ENCODE data around the gene B4GALT7. TPM values are rescaled to one million over a fixed set of nuclear protein-coding genes. Genes with fewer than 3 reads are reported as not detected.

The B4GALT7 gene
- total RNA-seq, 2 experiments from 2014 or later, result 15.4 to 16.2 TPM

DNA sequence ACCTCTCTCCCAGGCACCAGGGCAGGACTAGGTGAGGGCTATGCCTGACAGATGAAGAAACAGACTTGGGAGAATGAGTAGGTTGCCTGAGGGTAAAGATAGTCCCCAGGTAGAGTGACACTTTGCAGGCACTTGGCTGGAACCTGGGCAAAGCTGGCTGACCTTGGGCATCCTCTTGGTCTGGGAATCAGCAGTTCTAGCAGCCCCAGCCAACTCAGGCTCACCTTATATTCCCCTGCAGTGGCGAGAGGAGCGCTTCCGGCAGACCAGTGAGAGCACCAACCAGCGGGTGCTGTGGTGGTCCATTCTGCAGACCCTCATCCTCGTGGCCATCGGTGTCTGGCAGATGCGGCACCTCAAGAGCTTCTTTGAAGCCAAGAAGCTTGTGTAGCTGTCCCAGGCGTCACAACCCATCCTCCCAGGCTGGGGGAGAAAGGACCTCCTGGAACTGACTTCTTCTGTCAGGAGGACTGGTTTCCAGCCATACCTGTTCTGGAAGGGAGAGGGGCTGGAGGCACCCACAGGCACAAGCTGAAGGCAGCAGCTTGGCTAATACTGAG lies 4.8 kb upstream of the B4GALT7 start:
- Mint-ChIP-seq H3K4me3 (no peak overlapping the region), H3K4me1 (ENCODE audit: low read depth) (peaks cover 34% of the 10 kb centered on the region), H3K9me3 (no peaks in the 10 kb centered on the region), H3K27ac (no peak overlapping the region), H3K27me3 (peaks cover 3% of the 10 kb centered on the region), H3K36me3 (peaks cover 44% of the 10 kb centered on the region)
- ChIA-PET POLR2A (no interaction called here), CTCF (interaction anchor here (1.2 kb wide), 1 partner anchor 12 kb away, joined by 3 read pairs; no protein-coding TSS in a partner anchor)
- intact Hi-C loops (cut with micrococcal nuclease), result loop anchor here (10.0 kb wide), 1 partner anchor 80 kb away; the partner anchor contains the start of gene DDX41
- DNase-seq, result no peak

DNA sequence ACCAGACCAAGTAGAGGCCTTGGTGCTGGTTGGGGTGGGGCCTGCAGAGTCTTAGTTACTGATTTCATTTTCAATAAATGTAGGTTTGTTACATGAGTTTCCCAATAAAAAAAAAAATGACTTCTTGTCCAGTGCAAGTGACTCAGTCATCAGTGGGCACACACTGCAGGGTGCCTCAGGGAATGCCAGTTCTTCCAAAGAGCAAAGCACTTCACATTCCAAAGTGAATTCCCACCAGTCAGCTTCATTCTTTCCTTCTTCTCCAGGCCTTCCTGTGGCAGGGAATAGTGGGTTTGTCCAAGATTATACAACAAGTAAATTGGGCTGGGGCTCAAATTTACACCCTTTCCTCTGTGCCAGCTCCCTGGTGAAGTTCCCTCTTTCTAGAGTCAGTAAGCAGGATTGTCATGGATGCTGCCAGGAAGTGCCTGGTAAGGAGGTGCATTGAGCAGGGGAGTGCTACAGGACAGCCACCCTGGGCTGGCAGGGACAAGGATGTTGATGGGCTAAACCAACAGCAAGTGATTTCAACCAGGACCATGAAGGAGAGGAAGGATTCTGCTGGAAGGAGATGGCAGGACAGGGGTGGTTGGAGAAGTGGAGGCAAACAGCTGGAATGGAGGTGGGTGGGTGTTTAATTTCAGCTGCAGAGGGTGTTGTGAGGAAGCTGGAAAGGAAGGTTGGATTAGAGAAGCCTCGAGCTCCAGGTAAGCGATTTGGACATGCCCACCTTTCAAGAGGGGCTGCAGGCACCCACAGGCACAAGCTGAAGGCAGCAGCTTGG lies 3.7 kb upstream of the B4GALT7 start:
- Mint-ChIP-seq H3K27me3 (no peaks in the 10 kb centered on the region), H3K36me3 (peaks cover 44% of the 10 kb centered on the region), H3K4me3 (no peak overlapping the region), H3K27ac (no peak overlapping the region), H3K4me1 (ENCODE audit: low read depth) (peaks cover 43% of the 10 kb centered on the region), H3K9me3 (no peaks in the 10 kb centered on the region)
- intact Hi-C loops (cut with micrococcal nuclease), result loop anchor here (10.0 kb wide), 1 partner anchor 81 kb away; the partner anchor contains the start of gene DDX41
- no peak for DNase-seq
- CTCF ChIA-PET, result interaction anchor here (0.8 kb wide), 1 partner anchor 11 kb away, joined by 3 read pairs; no protein-coding TSS in a partner anchor
- POLR2A ChIA-PET, result no interaction called here

DNA sequence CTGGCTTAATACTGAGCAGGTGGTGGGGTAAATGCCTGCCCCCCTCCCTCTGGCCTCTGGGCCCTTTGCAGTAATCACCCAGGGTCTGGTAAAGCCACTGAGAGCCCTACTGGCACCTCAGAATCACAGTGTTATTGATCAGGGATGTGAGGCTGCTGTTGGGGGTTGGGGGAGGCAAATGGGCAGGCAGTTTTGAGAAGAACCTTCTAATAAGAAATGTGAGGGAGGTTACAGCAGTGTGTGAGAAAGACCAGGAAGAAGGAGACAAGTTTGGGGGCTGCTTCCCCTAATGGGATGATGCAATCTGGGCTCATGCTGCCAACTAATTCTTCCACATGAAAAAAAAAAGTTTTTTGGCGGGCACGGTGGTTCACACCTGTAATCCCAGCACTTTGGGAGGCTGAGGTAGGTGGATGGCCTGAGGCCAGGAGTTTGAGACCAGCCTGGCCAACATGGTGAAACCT lies 3.1 kb upstream of the B4GALT7 start:
- no peak overlapping the region for H3K27ac Mint-ChIP-seq
- no peak overlapping the region for H3K4me3 Mint-ChIP-seq
- CTCF ChIA-PET, result interaction anchor here (0.8 kb wide), 1 partner anchor 10 kb away, joined by 3 read pairs; no protein-coding TSS in a partner anchor
- POLR2A ChIA-PET, result no interaction called here
- H3K4me1 Mint-ChIP-seq (ENCODE audit: low read depth), result peaks cover 43% of the 10 kb centered on the region
- no peaks in the 10 kb centered on the region for H3K27me3 Mint-ChIP-seq
- intact Hi-C loops (cut with micrococcal nuclease), result loop anchor here (10.0 kb wide), 1 partner anchor 82 kb away; the partner anchor contains the start of gene DDX41
- DNase-seq, result no peak
- H3K9me3 Mint-ChIP-seq, result no peaks in the 10 kb centered on the region
- H3K36me3 Mint-ChIP-seq, result peaks cover 44% of the 10 kb centered on the region

DNA sequence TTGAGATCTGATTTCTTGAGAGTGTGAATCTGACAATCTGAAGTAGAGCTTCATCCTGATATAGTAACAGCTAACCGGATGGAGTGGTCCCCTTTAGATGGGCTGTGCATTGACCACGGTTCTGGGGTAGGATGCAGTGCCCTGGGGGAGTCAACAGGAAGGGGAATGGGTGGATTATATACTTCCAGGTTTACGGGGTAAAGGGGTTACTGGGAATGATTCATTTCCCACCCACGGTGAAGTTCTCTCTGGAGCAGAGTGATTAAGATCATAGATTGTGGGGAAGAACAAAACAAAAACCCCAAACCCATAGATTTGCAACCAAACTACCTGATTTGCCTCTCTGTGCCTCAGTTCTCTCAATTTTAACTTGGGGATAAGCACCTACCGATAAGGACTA lies 1.5 kb upstream of the B4GALT7 start:
- POLR2A ChIA-PET, result no interaction called here
- no peaks in the 10 kb centered on the region for H3K27me3 Mint-ChIP-seq
- H3K4me3 Mint-ChIP-seq, result peak overlapping the region; percentile 52
- peaks cover 33% of the 10 kb centered on the region for H3K4me1 Mint-ChIP-seq (ENCODE audit: low read depth)
- CTCF ChIA-PET, result interaction anchor here (1.1 kb wide), 1 partner anchor 9 kb away, joined by 3 read pairs; no protein-coding TSS in a partner anchor
- intact Hi-C loops (cut with micrococcal nuclease), result loop anchor here (10.0 kb wide), 1 partner anchor 84 kb away; the partner anchor contains the start of gene DDX41
- DNase-seq, result no peak
- H3K27ac Mint-ChIP-seq, result peak overlapping the region; percentile 57
- peaks cover 33% of the 10 kb centered on the region for H3K36me3 Mint-ChIP-seq
- H3K9me3 Mint-ChIP-seq, result no peaks in the 10 kb centered on the region

DNA sequence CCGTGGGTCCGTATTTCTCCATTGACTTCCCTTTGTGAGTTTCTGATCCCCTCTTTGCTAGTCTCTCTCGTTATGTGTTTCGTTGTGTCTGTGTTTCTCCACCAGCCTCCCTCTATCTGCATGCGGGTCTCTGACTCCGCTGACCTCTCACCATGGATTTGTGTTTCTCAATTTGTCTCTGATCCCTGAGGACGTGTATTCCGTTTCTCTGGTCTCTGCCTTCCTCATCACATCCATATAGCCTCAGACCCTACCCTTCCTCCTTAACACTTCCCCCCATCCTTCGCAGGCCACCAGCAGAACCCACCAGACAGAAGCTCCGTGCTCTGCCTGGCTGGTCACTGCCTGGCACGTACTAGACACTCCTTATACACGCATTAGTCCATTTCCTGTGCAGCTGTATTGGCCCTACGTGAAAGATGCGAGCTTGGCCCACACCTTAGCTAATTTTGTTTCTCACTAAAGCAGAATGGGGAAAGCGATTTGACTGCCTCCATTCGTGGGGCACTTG lies 631 bp downstream of the B4GALT7 start:
- no peaks in the 10 kb centered on the region for H3K27me3 Mint-ChIP-seq
- DNase-seq, result peak; percentile 30
- ChIA-PET POLR2A (interaction anchor here (1.2 kb wide), 1 partner anchor 8 kb away, joined by 4 read pairs; no protein-coding TSS in a partner anchor), CTCF (no interaction called here)
- peak overlapping the region; percentile 79 for H3K27ac Mint-ChIP-seq
- intact Hi-C loops (cut with micrococcal nuclease), result loop anchor here (1.0 kb wide), 1 partner anchor 8 kb away; the partner anchor contains the start of gene TMED9
- H3K4me3 Mint-ChIP-seq, result peak overlapping the region; percentile 84
- peaks cover 16% of the 10 kb centered on the region for H3K36me3 Mint-ChIP-seq
- peaks cover 27% of the 10 kb centered on the region for H3K4me1 Mint-ChIP-seq (ENCODE audit: low read depth)
- H3K9me3 Mint-ChIP-seq, result no peaks in the 10 kb centered on the region

DNA sequence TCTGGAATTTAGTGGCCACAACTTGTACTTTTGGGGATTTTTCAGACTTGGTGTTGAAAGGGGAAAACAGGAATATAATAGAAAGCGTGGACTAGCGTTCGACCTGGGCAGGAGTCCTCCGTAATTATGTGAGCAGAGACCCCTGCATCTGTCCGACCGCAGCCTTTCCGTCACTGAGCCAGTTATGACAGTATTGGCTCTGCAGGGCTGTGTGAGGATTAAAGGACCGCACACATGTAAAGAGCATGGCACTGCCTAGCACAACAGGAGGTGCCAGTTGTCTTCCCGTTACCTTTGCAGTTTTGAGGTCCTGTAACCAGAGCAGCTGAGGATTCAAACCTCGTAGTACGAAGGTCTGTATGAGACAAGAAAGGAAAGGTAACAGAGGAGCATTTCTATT lies 1.2 kb downstream of the B4GALT7 start:
- ChIA-PET POLR2A (no interaction called here), CTCF (no interaction called here)
- Mint-ChIP-seq H3K4me1 (ENCODE audit: low read depth) (peaks cover 27% of the 10 kb centered on the region), H3K9me3 (no peaks in the 10 kb centered on the region), H3K27me3 (no peaks in the 10 kb centered on the region), H3K27ac (peak overlapping the region; percentile 79), H3K36me3 (peaks cover 10% of the 10 kb centered on the region), H3K4me3 (peak overlapping the region; percentile 84)
- DNase-seq, result no peak
- intact Hi-C loops (cut with micrococcal nuclease), result no loop called here

DNA sequence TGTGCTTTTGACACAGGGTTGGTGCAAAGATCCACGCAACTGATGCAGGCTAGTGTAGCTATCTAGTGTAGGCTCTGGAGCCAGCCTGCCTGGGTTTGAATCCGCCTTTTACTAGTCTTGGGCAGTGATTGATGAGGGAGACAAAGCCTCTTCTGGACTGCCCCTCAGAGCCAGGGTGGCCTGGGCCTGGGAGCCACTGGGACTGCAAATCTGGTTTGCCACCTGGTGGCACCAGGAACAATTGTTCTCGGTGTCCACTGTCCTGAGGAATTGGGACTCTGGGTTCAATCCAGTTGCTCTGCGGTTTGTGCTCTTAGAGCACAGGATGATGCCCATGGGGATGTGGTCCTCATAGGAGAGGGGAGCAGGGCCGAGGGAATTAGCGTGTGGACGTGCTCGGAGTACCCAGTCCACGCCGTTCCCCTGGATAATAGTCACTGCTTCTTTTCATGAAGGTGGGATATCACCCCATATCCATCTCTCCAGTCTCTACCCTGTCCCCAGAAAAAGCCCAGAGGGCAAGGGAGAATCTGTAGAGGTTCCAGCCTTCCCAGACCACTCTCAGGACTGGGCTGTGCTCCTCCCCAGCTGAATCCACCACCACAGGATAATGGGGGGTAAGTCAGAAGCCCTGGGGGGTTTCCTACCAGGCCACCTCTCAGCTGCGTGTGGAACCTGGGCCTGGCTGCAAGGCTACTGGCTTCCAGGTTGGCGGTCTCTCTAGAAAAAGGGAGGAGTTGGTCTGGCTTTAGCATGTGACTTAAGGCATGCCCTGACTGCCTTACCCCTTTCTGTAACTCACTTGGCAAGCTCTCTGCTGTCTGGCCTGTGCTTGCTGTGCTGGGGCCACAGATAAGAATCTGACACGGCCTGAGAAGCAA lies 1.9 kb downstream of the B4GALT7 start:
- DNase-seq, result no peak
- Mint-ChIP-seq H3K9me3 (no peaks in the 10 kb centered on the region), H3K27me3 (no peaks in the 10 kb centered on the region), H3K36me3 (peaks cover 4% of the 10 kb centered on the region), H3K4me1 (ENCODE audit: low read depth) (peaks cover 26% of the 10 kb centered on the region), H3K27ac (no peak overlapping the region), H3K4me3 (peak overlapping the region; percentile 84)
- ChIA-PET POLR2A (no interaction called here), CTCF (no interaction called here)
- intact Hi-C loops (cut with micrococcal nuclease), result no loop called here

DNA sequence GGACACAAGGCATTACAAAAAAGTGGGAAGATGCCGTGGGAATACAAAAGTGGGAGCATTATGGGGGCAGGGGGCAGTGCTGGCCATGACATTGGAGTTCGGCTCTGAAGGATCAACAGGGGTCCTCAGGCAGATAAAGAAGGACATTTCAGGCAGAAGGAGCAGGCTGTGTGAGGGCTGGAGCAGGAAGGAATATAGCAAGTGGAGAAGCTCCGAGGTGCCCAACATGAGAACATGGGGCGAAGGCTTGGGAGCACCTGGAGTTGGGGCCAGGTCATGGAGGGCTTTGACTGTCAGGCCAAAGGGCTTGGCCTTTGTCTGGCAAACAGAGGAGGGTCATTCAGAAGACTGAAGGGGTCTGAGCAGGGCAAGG lies 2.5 kb downstream of the B4GALT7 start:
- ChIA-PET CTCF (no interaction called here), POLR2A (no interaction called here)
- H3K27me3 Mint-ChIP-seq, result no peaks in the 10 kb centered on the region
- no peak for DNase-seq
- no peaks in the 10 kb centered on the region for H3K9me3 Mint-ChIP-seq
- no peak overlapping the region for H3K27ac Mint-ChIP-seq
- peaks cover 3% of the 10 kb centered on the region for H3K36me3 Mint-ChIP-seq
- intact Hi-C loops (cut with micrococcal nuclease), result no loop called here
- H3K4me1 Mint-ChIP-seq (ENCODE audit: low read depth), result peaks cover 31% of the 10 kb centered on the region
- H3K4me3 Mint-ChIP-seq, result no peak overlapping the region

DNA sequence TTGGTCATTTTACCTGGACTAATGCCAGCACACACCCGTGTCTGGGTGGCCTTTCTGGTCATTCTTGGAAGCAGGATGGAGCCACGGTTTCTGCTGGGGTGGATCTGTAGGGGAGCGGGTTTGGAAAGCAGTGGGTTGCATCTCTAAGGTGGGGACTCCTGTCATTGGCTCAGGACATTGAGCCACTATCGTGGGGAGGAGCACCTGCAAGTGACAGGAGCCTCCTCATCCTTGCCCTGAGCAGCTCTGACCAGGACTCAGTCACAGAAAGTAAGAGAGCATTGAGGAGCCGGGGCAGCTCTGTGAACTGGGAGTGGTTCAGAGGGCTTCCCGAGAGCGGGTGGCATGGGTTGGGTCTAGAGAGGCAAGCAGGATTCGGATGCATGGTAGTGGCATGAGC lies 3.7 kb downstream of the B4GALT7 start:
- peaks cover 24% of the 10 kb centered on the region for H3K4me1 Mint-ChIP-seq (ENCODE audit: low read depth)
- intact Hi-C loops (cut with micrococcal nuclease), result no loop called here
- CTCF ChIA-PET, result no interaction called here
- POLR2A ChIA-PET, result interaction anchor here (1.0 kb wide), 1 partner anchor 11 kb away, joined by 7 read pairs; the partner anchor contains the start of gene TMED9
- H3K27ac Mint-ChIP-seq, result no peak overlapping the region
- DNase-seq, result no peak
- H3K9me3 Mint-ChIP-seq, result no peaks in the 10 kb centered on the region
- H3K4me3 Mint-ChIP-seq, result no peak overlapping the region
- no peaks in the 10 kb centered on the region for H3K27me3 Mint-ChIP-seq
- no peaks in the 10 kb centered on the region for H3K36me3 Mint-ChIP-seq

DNA sequence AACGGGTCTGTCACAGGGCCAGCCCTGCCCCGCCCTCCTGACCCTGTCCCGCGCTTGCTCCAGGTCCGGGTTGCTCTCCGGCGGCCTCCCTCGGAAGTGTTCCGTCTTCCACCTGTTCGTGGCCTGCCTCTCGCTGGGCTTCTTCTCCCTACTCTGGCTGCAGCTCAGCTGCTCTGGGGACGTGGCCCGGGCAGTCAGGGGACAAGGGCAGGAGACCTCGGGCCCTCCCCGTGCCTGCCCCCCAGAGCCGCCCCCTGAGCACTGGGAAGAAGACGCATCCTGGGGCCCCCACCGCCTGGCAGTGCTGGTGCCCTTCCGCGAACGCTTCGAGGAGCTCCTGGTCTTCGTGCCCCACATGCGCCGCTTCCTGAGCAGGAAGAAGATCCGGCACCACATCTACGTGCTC lies 4.2 kb downstream of the B4GALT7 start:
- ChIA-PET CTCF (no interaction called here), POLR2A (no interaction called here)
- H3K4me3 Mint-ChIP-seq, result no peak overlapping the region
- intact Hi-C loops (cut with micrococcal nuclease), result no loop called here
- DNase-seq, result no peak
- H3K4me1 Mint-ChIP-seq (ENCODE audit: low read depth), result peaks cover 20% of the 10 kb centered on the region
- H3K27me3 Mint-ChIP-seq, result no peaks in the 10 kb centered on the region
- H3K27ac Mint-ChIP-seq, result no peak overlapping the region
- H3K9me3 Mint-ChIP-seq, result no peaks in the 10 kb centered on the region
- no peaks in the 10 kb centered on the region for H3K36me3 Mint-ChIP-seq

DNA sequence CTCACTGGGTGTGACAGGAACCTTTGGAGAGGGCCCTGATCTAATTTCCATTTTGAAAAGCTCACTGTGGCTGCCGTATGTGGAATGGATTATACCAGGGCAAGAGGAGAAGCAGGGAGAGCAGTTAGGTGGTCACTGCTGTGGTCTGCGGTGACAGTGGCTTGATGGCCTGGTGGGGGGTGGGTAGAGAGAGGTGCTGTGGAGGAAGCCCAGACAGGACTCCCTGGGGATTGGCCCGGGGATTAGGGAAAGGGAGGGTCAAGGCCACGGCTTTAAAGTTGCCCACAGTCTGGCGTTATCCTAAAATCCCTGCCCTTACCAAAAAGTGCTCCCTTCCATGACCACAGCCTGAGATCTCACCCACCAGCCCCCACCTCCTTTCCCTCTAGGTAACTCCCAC lies 4.7 kb downstream of the B4GALT7 start:
- H3K27me3 Mint-ChIP-seq, result no peaks in the 10 kb centered on the region
- intact Hi-C loops (cut with micrococcal nuclease), result no loop called here
- no peaks in the 10 kb centered on the region for H3K9me3 Mint-ChIP-seq
- no peak overlapping the region for H3K4me3 Mint-ChIP-seq
- peaks cover 18% of the 10 kb centered on the region for H3K4me1 Mint-ChIP-seq (ENCODE audit: low read depth)
- CTCF ChIA-PET, result no interaction called here
- DNase-seq, result no peak
- no peak overlapping the region for H3K27ac Mint-ChIP-seq
- H3K36me3 Mint-ChIP-seq, result no peaks in the 10 kb centered on the region
- POLR2A ChIA-PET, result no interaction called here

DNA sequence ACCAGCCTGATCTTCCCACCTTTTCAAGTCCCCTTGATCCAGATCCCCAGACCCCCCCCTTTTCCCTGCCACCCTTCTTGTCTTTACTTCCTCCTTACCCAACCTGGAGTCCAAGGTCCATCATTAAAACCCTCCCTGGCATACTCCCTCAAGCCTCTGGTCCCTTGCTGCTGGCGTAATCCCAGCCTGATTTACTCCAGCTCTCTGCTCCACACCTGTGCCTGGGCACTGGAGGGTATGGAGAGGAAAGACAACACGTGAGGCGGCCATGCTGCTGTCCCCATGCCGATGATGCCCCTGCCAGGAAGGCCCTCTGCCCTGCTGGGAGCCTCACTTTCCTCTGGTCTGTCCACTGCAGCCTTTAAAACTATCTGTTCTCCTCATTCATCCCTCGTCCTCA lies 5.1 kb downstream of the B4GALT7 start:
- intact Hi-C loops (cut with micrococcal nuclease), result no loop called here
- Mint-ChIP-seq H3K36me3 (no peaks in the 10 kb centered on the region), H3K9me3 (no peaks in the 10 kb centered on the region), H3K27me3 (no peaks in the 10 kb centered on the region), H3K27ac (no peak overlapping the region), H3K4me1 (ENCODE audit: low read depth) (peaks cover 18% of the 10 kb centered on the region), H3K4me3 (no peak overlapping the region)
- CTCF ChIA-PET, result no interaction called here
- POLR2A ChIA-PET, result no interaction called here
- DNase-seq, result no peak
